ENCODE measurements around the gene FKBP1B. TPM values are rescaled to one million over a fixed set of nuclear protein-coding genes. Genes with fewer than 3 reads are reported as not detected.
"Not testable (repeated sequence)": the region's sequence is repeated elsewhere in the genome, so short reads cannot be mapped to it uniquely, and the experiment has no call there.

The FKBP1B gene
- total RNA-seq, 1 donor from 2014 or later = 23.0 TPM

DNA sequence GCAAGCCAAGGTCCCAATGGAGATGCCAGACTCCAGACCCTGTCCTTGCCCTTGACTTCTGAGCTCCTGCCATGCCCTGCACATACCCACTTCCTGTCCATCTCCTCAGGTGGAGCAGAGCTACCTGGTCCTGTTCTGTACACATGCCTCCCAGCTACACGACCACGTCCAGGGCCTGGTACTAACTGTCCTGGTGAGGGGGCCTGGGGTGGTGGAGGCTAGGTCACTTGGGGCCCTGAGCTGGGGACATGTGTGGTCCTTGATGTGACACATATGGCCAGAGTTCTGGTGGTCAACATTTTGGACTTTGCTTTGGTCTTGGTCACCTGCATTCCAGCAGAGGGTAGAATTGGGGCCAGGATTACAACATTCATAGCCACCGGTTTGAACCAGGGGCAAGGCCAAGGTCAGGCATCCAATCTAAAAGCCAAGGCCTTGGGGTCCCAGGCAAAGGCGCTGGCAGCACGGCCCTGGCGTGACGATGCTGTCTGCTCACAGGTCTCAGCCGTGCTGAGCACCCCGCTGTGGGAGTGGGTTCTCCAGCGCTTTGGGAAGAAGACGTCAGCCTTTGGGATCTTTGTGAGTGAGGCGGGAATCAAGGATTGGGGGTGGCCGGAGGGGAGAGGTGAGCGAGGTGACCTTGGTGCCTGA is 27.1 kb upstream of the FKBP1B start:
- DNase-seq (ENCODE audit: low spot score) = no peak

DNA sequence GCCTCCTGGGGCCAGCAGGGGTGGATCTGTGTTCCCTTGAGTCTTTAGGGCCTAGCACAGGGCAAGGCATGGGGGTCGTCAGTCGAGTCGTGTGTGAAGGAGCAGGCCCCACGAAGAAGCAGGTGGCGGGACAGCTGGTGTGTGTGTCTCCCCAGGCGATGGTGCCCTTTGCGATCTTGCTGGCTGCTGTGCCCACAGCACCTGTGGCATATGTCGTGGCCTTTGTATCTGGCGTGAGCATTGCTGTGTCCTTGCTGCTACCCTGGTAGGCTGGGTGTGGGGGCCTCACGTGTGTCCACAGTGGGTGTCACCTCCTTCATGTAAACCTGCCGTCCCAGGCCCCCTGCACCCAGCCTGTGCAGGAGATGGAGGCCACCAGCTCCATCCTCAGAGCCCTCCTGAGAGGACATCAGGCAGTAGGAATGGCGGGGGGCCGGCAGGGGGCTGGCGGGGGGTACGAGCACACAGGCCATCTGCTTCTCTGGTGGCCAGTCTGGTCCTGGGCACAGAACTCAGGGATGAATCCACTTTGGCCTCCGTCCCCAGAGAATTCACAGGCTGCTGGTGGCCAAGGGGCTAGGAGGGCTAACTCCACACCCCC is 26.5 kb upstream of the FKBP1B start:
- DNase-seq (ENCODE audit: low spot score) = no peak

DNA sequence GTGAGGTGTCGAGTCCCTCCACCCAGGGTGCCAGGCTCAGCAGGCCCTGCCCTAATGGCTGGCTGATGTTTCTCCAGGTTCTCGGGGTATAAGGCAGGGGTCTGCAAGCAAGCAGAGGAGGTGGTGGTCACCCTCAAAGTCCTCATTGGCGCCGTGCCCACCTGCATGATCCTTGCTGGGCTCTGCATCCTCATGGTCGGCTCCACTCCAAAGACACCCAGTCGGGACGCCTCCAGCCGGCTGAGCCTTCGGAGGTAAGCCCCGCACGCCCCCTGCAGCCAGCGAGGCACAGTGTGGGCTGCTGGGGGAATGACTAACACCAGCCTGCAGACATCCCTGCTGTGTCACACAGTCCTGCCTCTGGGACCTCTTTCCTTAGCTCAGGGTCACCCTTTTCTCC is 25.5 kb upstream of the FKBP1B start:
- DNase-seq (ENCODE audit: low spot score) = no peak

DNA sequence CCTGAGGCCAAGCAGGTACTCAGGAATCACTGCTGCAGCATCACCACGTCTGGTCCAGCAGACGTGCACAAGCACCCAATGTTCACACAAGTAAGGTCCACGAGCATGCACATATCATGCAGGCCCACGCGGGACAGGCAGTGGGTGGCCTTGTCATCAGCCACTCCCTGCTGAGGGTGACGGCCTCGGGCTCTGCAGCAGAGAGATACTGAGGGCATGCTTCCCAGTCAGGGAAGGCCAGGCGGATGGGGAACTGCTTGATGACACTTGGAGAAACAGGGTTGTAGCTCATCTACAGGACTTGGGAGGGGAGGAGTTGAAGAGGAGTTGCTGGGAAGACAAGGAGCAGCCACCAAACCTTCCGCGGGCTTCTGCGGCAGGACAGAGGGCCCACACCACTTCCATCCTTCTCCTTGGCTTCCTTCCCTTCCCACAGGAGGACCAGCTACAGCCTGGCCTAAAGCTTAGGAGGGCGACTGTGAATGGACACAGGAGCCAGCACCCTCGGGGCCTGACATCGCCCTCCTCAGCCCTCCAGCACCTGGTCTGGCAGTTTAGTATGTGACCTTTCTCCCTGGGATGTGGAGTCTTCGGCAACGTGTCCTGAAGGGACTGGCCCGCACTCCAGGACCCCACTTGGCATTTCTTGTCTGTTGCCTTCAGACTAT is 24.4 kb upstream of the FKBP1B start:
- DNase-seq (ENCODE audit: low spot score) = no peak

DNA sequence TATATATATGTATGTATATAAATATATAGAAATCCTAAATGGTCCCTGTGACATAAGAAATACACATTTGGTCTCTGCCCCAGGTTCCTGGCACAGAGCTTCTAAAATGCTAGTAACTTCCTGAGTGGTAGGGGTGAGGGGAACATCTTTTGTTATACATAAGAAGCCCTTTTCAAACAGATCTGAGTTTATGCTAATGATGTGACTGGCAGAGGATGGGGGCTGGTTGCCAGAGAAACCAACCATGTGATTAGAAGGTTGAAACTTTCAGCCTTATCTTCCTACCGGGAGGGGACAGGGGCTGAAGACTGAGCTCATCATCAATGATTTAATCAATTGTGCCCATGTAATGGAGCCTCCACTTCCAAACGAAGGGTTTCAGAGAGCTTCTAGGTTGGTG is 23.3 kb upstream of the FKBP1B start:
- DNase-seq (ENCODE audit: low spot score) = no peak

DNA sequence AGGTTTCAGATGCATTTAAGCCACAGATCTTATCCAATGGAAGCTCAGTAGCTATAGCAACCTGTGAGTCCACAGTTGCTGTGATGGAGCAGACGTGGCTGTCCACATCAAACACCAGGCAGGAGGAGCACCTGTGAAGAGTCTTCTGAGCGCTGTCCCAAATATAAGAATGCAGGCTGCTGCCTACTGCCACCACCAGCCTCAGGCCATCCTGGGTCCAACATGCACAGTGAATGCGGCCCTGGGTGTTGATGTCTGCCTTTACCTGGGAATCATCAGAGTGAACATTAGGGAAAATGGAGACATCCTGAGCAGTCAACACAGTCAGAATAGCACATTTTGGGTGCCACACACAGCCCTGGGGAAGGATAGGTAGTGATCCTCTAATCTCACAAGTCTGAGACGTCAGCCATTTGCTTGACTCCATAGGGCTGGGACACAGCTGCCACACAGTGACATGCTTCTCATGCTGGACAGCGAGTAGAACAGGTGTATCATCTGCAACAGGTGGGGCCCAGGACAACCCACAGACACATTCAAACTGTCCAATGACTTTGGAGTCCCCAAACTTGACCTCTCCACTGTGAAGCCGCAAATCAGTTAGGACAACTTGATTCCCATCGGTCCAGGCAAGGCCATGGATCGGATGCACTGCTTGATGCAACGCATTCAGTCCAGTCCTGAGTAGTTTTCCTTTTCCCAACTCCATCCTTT is 10.6 kb upstream of the FKBP1B start:
- DNase-seq (ENCODE audit: low spot score) = no peak

DNA sequence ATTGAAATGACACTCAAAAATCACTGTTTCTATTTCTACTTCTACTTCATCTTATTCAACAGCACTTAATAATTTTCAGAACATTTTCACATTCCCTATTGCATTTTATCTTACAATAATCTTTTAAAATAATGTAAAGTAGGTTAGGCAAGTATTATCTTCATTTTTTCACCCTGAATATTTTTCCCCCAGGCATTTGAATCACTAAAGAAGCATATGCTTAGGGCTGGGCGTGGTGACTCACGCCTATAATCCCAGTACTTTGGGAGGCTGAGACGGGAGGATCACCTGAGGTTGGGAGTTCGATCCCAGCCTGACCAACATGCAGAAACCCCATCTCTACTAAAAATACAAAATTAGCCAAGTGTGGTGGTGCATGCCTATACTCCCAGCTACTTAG is 9.0 kb upstream of the FKBP1B start:
- DNase-seq (ENCODE audit: low spot score) = no peak

DNA sequence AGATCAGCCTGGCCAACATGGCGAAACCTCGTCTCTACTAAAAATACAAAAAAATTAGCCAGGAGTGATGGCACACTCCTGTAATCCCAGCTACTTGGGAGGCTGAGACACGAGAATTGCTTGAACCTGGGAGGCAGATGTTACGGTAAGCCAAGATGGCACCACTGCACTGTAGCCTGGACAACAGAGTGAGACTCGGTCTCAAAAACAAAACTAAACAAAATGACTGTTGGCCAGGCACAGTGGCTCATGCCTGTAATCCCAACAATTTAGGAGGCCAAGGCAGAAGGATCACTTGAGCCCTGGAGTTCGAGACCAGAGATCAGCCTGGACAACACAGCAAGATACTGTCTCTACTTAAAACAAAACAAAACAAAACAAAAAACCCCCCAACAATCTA is 6.4 kb upstream of the FKBP1B start:
- DNase-seq (ENCODE audit: low spot score) = not testable (repeated sequence)

DNA sequence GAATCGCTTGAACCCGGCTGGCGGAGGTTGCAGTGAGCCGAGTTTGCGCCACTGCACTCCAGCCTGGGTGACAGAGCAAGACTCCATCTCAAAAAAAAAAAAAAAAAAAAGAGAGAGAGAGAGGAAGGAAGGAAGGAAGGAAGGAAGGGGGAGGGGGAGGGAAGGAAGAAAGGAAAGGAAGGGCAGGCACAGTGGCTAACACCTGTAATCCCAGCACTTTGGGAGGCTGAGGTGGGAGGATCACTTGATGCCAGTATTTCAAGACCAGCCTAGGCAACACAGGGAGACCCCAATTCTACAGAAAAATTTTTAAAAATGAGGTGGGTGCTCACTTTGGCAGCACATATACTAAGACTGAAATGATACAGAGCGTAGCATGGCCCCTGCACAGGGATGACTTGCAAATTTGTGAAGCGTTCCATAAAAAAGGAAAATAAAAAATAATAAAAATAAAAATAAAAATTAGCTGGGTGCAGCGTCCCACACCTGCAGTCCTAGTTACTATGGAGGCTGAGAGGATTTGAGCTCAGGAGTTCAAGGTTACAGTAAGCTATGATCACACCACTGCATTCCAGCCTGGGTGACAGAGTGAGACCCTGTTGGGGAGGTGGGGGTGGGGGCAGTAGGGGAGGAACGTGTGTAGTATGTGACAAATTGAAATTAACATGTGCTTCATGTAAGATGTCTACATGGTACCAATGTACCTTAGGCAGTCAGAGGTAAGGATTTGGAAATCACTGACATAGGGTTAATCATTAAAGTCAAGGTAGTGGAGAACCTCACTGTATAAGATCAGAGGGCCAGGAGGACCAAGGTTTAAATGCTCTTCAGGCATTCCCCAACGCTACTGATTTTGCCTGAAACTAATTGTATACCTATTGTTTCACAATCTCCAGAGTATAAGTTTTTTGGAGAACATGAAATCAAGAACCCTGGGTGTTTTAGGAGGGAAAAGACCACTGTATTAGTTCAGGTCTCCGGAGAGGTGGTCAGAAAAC is 3.7 kb upstream of the FKBP1B start:
- no peak for DNase-seq (ENCODE audit: low spot score)

DNA sequence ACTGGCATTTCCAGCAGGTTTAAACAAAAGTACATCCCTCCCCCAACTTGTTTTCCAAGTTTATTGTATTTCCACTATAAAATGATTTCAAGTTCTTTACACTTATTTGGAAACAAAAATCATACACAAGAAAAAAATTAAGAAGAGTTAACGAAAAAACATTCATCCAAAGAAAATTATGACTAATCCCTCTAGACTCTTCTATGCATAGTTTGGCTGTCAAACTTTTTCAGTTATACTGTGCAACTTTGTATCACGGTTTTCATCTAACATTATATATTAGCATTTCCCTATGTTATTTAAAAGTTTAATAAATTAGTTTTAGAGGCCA is 3.0 kb upstream of the FKBP1B start:
- no peak for DNase-seq (ENCODE audit: low spot score)

DNA sequence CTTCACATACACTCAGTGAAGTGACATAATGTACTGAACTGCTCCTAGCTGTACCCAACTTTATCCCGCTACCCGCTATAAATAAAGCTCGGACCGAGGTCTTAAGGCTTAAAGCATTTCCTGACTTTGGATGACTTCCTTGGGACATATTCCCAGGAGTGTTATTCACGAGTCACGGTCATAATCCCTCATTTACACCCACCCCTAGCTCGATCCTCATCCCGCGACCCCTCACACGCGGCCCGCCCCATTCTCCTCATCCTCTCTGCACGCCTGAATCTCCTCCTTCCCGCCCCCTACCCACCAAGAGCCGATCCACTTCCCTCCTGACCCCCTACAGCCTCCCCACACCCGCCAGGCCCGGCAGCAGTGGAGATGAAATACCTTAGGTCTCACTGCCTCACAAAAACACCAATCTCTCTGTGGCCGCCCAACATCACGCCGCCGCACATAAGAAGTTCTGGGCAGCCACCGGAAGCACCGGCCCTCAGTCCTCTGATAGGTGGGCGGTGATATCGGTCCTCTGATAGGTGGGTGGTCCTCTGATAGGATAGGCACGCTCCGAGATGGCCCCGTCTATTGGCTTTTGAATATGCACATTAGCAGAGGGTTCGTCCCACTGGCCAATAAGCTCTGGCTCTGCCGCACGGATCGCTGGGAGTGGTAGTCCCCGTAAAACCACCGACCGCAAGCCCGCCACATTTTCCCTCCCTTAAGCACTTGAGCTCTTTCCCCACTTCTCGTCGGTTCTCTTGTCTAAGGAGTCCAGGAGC is 2.4 kb upstream of the FKBP1B start, which contains the start of gene WDCP:
TSS of gene WDCP (minus strand) at position 462 of the 773 bp plus-strand sequence. CDS start 7,897 bp downstream, outside the sequence.
- DNase-seq (ENCODE audit: low spot score) = peak; percentile 97

DNA sequence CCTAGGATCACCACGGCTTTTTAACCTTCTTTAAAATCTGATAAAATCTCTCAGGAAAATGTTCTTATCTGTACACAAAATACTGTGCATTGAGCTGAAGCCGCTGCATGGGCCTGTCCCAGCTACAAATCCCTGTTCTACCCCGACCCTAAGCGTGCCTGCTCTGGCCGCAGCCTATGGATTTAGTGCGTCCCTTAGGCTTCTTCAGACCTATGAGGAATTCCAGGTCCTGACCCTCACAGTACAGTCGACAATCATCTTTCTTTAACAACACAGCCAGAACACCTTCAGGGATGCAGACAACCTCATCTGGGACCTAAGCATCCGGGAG is 1.9 kb upstream of the FKBP1B start:
- no peak for DNase-seq (ENCODE audit: low spot score)

DNA sequence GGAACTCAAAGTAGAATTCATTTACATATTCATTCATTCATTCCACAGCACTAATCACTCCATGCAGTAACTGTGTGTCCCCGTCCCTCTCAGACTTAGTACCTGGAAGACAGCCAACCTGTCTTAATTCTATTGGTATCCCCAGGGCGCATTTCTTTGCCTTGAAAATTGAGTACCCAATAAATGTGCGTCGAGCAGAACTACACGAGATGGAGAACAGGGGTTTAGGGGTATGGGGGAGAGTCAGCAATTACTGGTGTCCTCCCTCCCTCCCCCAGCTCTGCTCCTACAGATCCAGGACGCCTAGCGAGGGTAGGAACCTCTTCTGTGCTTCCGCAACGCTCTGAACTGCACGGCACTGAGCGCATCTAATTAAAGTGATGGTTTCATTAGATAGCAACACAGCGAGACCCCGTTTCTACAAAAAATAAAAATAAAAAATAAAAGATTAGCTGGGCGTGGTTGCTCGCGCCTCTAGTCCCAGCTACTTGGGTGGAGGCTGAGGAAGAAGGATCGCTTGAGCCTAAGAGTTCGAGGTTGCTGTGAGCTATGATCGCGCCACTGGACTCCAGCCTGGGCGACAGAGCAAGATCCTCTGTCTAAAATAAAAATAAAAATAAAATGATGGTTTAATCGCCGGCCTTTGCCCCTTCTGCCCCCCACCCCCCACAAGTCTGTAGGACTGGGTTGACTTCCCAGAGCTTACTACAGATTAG is 614 bp upstream of the FKBP1B start:
- DNase-seq (ENCODE audit: low spot score) = no peak

DNA sequence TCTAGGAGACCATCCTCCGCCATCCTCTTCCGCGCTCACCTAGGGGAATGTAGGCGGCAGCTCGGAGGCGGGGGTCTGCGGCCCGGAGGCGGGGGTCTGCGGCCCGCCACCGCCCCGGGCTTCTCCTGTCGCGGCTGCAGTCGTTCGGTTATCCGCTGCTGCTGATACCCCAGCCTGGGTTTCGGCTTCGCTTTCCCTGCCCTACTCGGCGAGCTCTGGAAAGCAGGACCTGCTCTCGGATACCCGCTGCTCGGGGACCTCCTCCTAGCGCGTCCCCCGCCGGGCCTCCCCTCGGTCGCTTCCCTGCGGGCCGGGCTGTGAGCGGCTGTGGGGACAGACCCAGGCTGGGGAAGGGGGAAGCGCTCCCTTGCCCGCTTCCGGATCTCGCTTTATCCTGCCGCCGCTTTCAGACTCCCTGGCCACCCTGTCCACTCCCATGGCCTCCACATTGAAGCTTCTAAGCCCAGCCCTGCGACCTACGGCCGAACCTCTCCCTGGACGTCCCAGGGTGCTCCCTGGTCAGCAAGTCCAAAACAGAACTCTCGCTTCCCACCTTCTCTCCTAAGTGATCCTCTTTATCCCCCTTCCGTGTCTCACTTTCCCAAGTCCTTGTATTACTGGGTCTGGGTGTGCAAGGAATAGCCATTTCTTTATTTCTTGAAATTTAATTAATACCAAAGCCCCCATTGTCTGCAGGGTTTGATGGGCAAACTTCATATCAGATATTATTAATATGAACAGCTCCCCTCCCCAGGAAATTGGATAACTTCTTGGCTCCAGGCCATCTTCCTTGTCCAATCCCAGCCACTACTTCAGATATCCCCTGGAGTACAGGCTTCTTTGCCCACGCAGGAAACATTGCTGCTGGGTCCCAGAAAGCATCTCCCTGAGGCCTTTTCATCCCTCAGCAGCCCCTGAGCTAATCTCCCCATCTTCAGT is 769 bp downstream of the FKBP1B start:
- peak; percentile 12 for DNase-seq (ENCODE audit: low spot score)

DNA sequence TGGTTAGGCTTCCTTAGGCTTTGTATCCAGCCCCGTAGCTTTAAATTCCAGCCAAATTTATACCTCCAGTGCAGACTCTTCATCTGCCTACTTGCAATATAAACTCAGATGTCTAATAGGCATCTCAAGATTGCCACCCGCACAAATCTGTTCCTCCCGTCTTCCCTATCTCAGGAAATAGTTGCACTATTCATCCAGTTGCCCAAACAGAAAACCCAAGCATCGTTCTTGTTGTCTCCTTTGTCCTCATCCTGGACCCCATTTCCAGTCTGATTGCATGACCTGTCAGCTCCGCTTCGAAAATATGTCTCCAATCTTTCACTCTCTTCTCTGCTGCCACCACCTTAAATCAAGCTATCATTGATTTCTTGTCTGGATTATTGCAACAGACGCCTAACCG is 2.3 kb downstream of the FKBP1B start:
- no peak for DNase-seq (ENCODE audit: low spot score)

DNA sequence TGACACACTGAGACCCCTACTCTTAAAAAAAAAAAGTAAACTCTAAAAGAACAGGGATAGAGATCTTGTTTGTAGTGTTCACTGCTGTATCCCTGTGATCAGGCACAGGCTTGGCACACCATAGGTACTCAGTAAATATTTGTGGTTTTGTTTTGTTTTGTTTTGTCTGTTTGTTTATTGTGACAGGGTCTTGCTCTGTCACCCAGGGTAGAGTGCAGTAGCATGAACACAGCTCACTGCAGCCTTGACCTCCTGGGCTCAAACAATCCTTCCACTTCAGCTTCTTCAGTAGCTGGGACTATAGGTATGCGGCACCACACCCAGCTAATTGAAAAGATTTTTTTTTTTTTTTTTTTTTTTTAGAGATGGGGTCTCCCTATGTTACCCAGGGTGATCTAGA is 3.4 kb downstream of the FKBP1B start:
- DNase-seq (ENCODE audit: low spot score) = no peak

DNA sequence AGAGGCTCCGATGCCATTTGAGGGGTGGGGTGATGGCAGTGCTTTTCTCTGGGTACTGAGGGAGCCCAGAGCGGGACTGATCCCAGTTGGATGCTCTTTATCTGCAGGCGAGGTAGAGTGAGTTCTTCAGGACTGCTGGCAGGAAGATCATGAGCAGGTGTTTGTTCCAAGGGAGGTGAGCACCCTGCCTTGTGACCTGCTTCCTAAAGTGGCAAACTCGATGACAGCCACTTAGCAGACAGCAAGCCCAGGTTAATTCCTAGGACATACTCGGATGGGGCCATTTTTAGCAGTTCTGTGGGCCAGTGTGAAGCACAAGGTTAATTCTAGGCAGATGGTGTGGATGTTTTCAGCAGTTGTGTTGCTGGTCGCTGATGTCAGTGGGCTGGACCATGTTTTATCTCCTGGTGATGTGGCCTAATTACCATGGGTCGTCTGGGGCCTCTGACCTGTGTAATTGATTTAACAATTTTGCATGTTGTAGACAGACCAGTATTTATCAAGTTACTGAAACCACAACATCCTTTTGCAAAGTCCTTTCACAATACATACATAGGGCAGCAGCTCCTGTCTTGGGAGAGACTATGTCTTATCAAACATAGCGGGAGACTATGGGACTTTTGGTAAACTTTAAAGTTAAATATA is 4.9 kb downstream of the FKBP1B start:
- DNase-seq (ENCODE audit: low spot score) = no peak

DNA sequence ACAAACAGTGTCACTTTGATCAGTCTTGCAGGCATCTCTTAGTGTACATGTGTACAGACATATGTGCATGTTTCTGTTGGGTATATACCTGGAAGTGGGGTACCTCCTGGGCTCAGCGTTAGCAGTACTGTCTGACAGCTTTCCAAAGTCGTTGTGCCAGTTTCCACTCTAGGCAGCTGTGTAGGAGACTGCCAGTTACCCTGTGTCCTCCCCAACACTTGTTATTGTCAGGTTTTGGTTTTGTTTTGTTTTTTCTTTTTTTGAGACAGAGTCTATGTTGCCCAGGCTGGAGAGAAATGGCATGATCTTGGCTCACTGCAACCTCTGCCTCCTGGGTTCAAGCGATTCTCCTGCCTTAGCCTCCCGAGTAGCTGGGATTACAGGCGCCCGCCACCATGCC is 6.2 kb downstream of the FKBP1B start:
- no peak for DNase-seq (ENCODE audit: low spot score)
